Breast epithelium (tissue), 4 donors: Measurements from ENCODE around the gene CTXN1. TPM values are rescaled to one million over a fixed set of nuclear protein-coding genes. Genes with fewer than 3 reads are reported as not detected.
"Not testable (repeated sequence)": the region's sequence is repeated elsewhere in the genome, so short reads cannot be mapped to it uniquely, and the experiment has no call there.

Source experiments
- DNase-seq, 2 donors: peaks; one replicate each; pipeline ENCODE4 v3.0.0-alpha.2; 2019; ENCODE audit warnings: low spot score in 2 of 2
- H3K27ac ChIP-seq, 2 donors: fragments of 200-600 bp; sonication (generic) in 1 of 2; one replicate each; pipeline ENCODE4 v1.5.1; 2016 to 2019; ENCODE audit warnings: mild to moderate bottlenecking in 1 of 2
- H3K27me3 ChIP-seq, 2 donors: fragments of 200-600 bp; sonication (generic) in 1 of 2; one replicate each; pipeline versions ENCODE4 v1.5.1 to v1.6.0; 2017 to 2019; ENCODE audit warnings: control low read depth in 1 of 2, mild to moderate bottlenecking in 1 of 2
- H3K36me3 ChIP-seq: fragments of 200-600 bp; one replicate; pipeline ENCODE4 v1.5.1; 2019
- H3K4me1 ChIP-seq, 2 donors: fragments of 200-600 bp; sonication (generic); one replicate each; pipeline ENCODE4 v1.5.1; 2016 to 2019; ENCODE audit warnings: control low read depth in 1 of 2
- H3K4me3 ChIP-seq, 3 donors: fragments of 200-600 bp; sonication (generic); 1 replicate in 2 of 3; 2 replicates in 1 of 3; pipeline ENCODE4 v1.5.1; 2016 to 2019; ENCODE audit warnings: mild to moderate bottlenecking in 3 of 3, moderate library complexity in 2 of 3
- H3K9me3 ChIP-seq, 2 donors: fragments of 200-600 bp; sonication (generic) in 1 of 2; one replicate each; pipeline ENCODE4 v1.5.1; 2016 to 2019; ENCODE audit warnings: control low read depth in 1 of 2
- CTCF ChIP-seq, 3 donors: fragments of 450-650 bp; IDR thresholded peaks; one replicate each; pipeline ENCODE4 v1.5.1; 2016 to 2017; ENCODE audit warnings: antibody characterized with exemption in 3 of 3, mild to moderate bottlenecking in 3 of 3, moderate library complexity in 3 of 3
- POLR2A ChIP-seq: fragments of 450-650 bp; IDR thresholded peaks from one replicate; pipeline ENCODE4 v1.6.1; 2016; ENCODE audit warnings: antibody characterized with exemption, mild to moderate bottlenecking, moderate library complexity
- POLR2AphosphoS5 ChIP-seq, 3 donors: sonication (generic); formaldehyde crosslinking; IDR thresholded peaks; one replicate each; pipeline ENCODE4 v1.6.1; 2017; ENCODE audit warnings: antibody characterized with exemption in 3 of 3
- intact Hi-C: fragments of 100-400 bp; cut with DNase I; formaldehyde crosslinking; loops from one replicate; pipeline ENCODE4 v1.15.1; 2023; ENCODE audit warnings: low total_unique reads
- total RNA-seq, 3 donors: library from RNA; depleted of rRNA; stranded (reverse); fragments of >200 nt; gene quantifications; one replicate each; pipeline ENCODE4 v1.1.0, GENCODE V29; 2016

The CTXN1 gene
- total RNA-seq, 3 donors from 2014 or later, result 0.32 to 9.5 (median 5.6) TPM

- no peak for DNase-seq
- H3K4me1 ChIP-seq, result no peaks in the 10 kb centered on the region
- intact Hi-C loops, result no loop called here
- H3K4me3 ChIP-seq, result no peak overlapping the region
- no peak overlapping the region for H3K27ac ChIP-seq
- H3K36me3 ChIP-seq, result no peaks in the 10 kb centered on the region
- no peak for TF ChIP-seq POLR2A
- TF ChIP-seq CTCF (IDR thresholded peaks at IDR 0.05), result no peak
- no peak for TF ChIP-seq POLR2AphosphoS5 (IDR thresholded peaks at IDR 0.05)
- H3K27me3 ChIP-seq, result no peaks in the 10 kb centered on the region
- no peaks in the 10 kb centered on the region for H3K9me3 ChIP-seq
Measured at GRCh38 chr19:7897292-7897691, 28.6 kb downstream of the CTXN1 start.

- intact Hi-C loops, result no loop called here
- no peak overlapping the region for H3K4me3 ChIP-seq
- H3K27me3 ChIP-seq, result no peaks in the 10 kb centered on the region
- no peaks in the 10 kb centered on the region for H3K4me1 ChIP-seq
- H3K36me3 ChIP-seq, result no peaks in the 10 kb centered on the region
- TF ChIP-seq CTCF (IDR thresholded peaks at IDR 0.05) (no peak), POLR2A (no peak), POLR2AphosphoS5 (IDR thresholded peaks at IDR 0.05) (no peak)
- DNase-seq, result no peak
- peak overlapping the region; percentile 83 to 84 for H3K27ac ChIP-seq
- no peaks in the 10 kb centered on the region for H3K9me3 ChIP-seq
Measured at GRCh38 chr19:7895565-7895964, 30.4 kb downstream of the CTXN1 start.

GRCh38 chr19:7894612-7895309 lies 31.2 kb downstream of the CTXN1 start:
- Histone ChIP-seq H3K36me3 (no peaks in the 10 kb centered on the region), H3K4me1 (no peaks in the 10 kb centered on the region), H3K9me3 (no peaks in the 10 kb centered on the region), H3K27me3 (no peaks in the 10 kb centered on the region), H3K27ac (peak overlapping the region; percentile 83 to 84), H3K4me3 (peak overlapping the region in 1 of 3 donors; percentile 31)
- peak in 1 of 2 donors; percentile 75 for DNase-seq
- intact Hi-C loops, result no loop called here
- TF ChIP-seq CTCF (IDR thresholded peaks at IDR 0.05) (no peak), POLR2A (no peak), POLR2AphosphoS5 (IDR thresholded peaks at IDR 0.05) (peak in 1 of 3 donors; percentile 43)

GRCh38 chr19:7893362-7894101 lies 32.4 kb downstream of the CTXN1 start:
- H3K4me1 ChIP-seq, DNase-seq, intact Hi-C loops, H3K9me3 ChIP-seq, H3K36me3 ChIP-seq, H3K27me3 ChIP-seq, H3K4me3 ChIP-seq, H3K27ac ChIP-seq: not testable (repeated sequence)

GRCh38 chr19:7888826-7889217 lies 37.1 kb downstream of the CTXN1 start:
- Histone ChIP-seq H3K36me3 (no peaks in the 10 kb centered on the region), H3K4me3 (peak overlapping the region; percentile 44 to 79 (median 64)), H3K4me1 (peaks cover 0 to 2% of the 10 kb centered on the region in 2 donors), H3K27ac (peak overlapping the region; percentile 71 to 84), H3K9me3 (no peaks in the 10 kb centered on the region), H3K27me3 (no peaks in the 10 kb centered on the region)
- DNase-seq, result no peak
- TF ChIP-seq POLR2AphosphoS5 (IDR thresholded peaks at IDR 0.05) (no peak), CTCF (IDR thresholded peaks at IDR 0.05) (no peak), POLR2A (no peak)
- intact Hi-C loops, result no loop called here
